HFF-Myc (cell line): Measurements from ENCODE around the gene CYTH3.

Experiments
- DNase-seq: peaks from one replicate; pipeline ENCODE4 v3.0.0-alpha.2; 2011; ENCODE audit warnings: low read depth; ENCODE audit errors: extremely low read depth
- H3K4me3 ChIP-seq: replicated peaks from 2 replicates; pipeline ENCODE4 v1.5.1; 2011; ENCODE audit warnings: low read depth, mild to moderate bottlenecking, control low read depth, low read length
- CTCF ChIP-seq: IDR thresholded peaks from 2 replicates; pipeline ENCODE4 v1.5.1; 2012; ENCODE audit warnings: mild to moderate bottlenecking, low read depth, low read length, control low read depth; ENCODE audit errors: missing control alignments

The CYTH3 gene

GRCh38 chr7:6210621-6211372 lies 61.6 kb downstream of the CYTH3 start:
- no peak for DNase-seq
- no peak for TF ChIP-seq CTCF

GRCh38 chr7:6209340-6209739 lies 63.1 kb downstream of the CYTH3 start:
- DNase-seq, result no peak
- no peak for TF ChIP-seq CTCF
- no peak overlapping the region for H3K4me3 ChIP-seq

More at GRCh38 chr7:6210621-6211372, 61.6 kb downstream of the CYTH3 start:
- H3K4me3 ChIP-seq, result no peak overlapping the region

- no peak for DNase-seq
- no peak for TF ChIP-seq CTCF
- H3K4me3 ChIP-seq, result no peak overlapping the region
Observed at GRCh38 chr7:6208573-6209328, 63.7 kb downstream of the CYTH3 start.

GRCh38 chr7:6205971-6206660 lies 66.3 kb downstream of the CYTH3 start:
- H3K4me3 ChIP-seq, result no peak overlapping the region
- TF ChIP-seq CTCF, result no peak
- peak; percentile 36 for DNase-seq

- DNase-seq, result no peak
- TF ChIP-seq CTCF, result no peak
- H3K4me3 ChIP-seq, result no peak overlapping the region
Observed at GRCh38 chr7:6203381-6203780, 69.0 kb downstream of the CYTH3 start.

- no peak for DNase-seq
- TF ChIP-seq CTCF, result no peak
Observed at GRCh38 chr7:6202117-6202516, 70.3 kb downstream of the CYTH3 start.

More at GRCh38 chr7:6202117-6202516, 70.3 kb downstream of the CYTH3 start:
- H3K4me3 ChIP-seq, result no peak overlapping the region
